Epithelial cell of esophagus (primary cell): ENCODE measurements around the gene ACOT7.
A peak's percentile ranks its signal among the peaks of the same experiment; 100 is the strongest.

Source experiments
- DNase-seq: peaks from one replicate; pipeline ENCODE4 v3.0.0; 2010; ENCODE audit warnings: low read depth
- H3K4me3 ChIP-seq: 2 replicates; pipeline ENCODE4 v1.5.1; 2011; ENCODE audit warnings: mild to moderate bottlenecking, low read length, control low read depth
- TF ChIP-seq, protein P1 (sequence below): IDR thresholded peaks from 2 replicates; pipeline ENCODE4 v1.5.1; 2011; ENCODE audit warnings: low read depth, mild to moderate bottlenecking, low read length, control low read depth, inconsistent platforms; ENCODE audit not compliant: insufficient read depth; ENCODE audit errors: missing control alignments

The ACOT7 gene

DNA sequence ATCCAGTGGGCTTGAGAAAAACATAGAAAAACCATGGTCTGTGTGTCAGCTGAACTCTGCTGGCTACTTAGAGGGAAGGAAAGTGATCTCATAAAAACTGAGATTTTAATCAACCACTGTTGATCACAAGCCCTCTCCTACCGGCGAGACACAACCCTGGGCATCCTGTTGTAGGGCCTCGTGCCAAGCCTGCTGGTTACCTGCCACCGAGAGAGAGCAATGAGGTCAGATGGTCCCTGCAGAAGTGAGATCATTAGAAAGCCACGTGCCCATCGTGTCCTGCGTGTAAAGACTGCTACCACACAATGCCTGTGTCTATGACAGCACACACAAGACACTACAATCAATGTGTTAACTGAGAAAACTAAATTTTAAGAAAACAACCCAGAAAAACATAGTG is 91.0 kb downstream of the ACOT7 start:
- H3K4me3 ChIP-seq = no peak overlapping the region
- TF ChIP-seq, protein P1, sequence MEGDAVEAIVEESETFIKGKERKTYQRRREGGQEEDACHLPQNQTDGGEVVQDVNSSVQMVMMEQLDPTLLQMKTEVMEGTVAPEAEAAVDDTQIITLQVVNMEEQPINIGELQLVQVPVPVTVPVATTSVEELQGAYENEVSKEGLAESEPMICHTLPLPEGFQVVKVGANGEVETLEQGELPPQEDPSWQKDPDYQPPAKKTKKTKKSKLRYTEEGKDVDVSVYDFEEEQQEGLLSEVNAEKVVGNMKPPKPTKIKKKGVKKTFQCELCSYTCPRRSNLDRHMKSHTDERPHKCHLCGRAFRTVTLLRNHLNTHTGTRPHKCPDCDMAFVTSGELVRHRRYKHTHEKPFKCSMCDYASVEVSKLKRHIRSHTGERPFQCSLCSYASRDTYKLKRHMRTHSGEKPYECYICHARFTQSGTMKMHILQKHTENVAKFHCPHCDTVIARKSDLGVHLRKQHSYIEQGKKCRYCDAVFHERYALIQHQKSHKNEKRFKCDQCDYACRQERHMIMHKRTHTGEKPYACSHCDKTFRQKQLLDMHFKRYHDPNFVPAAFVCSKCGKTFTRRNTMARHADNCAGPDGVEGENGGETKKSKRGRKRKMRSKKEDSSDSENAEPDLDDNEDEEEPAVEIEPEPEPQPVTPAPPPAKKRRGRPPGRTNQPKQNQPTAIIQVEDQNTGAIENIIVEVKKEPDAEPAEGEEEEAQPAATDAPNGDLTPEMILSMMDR = no peak
- no peak for DNase-seq

DNA sequence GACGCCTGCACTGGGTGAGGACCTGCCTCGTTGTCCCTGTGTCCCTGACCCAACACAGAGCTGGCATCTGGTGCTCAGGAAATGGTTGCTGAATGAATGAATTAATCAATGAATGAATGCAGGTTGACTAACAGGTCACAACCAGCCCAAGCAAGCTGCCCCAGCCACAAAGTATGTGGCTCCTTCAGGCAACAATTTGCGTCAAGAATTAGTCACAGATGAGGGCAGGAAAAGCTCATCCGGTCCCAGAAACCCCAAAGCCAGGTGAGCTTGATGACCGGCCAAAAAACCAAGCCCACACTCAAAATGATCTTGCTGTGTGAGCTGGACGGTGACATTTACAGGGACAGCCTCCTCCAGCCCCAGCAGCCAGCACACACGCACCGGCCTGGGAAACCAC is 92.0 kb downstream of the ACOT7 start:
- peak; percentile 92 for DNase-seq

DNA sequence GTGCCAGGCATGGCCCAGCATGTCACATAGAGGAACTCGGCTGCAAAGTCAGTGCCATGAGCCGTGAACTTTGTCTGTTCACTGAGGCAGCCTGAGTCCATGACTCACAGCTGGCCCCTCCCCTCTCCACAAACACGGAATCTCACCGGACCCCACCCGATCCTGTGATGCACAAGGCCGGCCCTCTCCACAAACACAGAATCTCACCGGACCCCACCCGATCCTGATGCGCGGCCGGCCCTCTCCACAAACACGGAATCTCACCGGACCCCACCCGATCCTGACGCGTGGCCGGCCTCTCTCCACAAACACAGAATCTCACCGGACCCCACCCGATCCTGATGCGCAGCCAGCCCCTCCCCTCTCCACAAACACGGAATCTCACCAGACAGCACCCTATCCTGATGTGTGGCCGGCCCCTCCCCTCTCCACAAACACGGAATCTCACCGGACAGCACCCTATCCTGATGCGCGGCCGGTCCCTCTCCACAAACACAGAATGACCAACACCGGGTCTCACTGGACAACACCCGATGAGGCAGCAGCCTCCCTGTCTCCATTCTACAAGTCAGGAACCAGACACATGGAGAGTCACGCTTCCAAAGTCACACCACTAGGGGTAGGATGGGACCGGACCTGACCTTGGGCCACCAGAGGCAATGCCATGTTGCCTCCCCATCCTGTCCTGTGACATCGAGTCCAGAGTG is 93.1 kb downstream of the ACOT7 start:
- no peak overlapping the region for H3K4me3 ChIP-seq
- TF ChIP-seq, protein P1 = no peak
- peak; percentile 80 for DNase-seq

More for the DNA sequence above, 92.0 kb downstream of the ACOT7 start:
- TF ChIP-seq, protein P1 = no peak
- H3K4me3 ChIP-seq = no peak overlapping the region

DNA sequence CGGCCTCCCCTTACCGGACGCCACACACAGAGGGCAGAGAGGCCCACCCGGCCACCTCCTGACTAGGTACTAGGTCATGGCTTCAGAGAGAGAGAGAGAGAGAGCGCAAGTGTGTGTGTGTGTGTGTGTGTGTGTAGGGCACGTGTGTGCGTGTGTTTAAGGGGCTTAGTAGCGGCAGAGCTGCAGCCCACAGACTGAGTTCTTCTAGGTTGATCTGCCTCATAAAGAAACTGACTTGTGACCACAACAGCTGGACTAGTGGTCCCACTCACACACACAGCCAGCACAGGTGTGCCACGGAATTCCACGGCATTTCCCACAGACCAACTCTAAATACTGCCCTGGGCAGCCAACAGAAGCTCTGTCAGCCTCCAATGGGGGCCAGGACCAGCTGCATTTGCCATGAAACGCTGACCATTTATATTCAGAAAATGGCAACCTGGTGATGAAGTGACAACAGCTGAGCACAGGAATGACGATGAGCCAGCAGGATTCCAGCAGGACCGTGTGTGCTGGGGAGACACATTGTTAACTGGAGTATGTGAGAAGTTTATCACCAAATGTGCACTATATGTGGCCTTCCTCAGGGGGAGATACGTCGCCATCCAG is 93.9 kb downstream of the ACOT7 start:
- no peak overlapping the region for H3K4me3 ChIP-seq
- TF ChIP-seq, protein P1 = no peak
- DNase-seq = no peak

DNA sequence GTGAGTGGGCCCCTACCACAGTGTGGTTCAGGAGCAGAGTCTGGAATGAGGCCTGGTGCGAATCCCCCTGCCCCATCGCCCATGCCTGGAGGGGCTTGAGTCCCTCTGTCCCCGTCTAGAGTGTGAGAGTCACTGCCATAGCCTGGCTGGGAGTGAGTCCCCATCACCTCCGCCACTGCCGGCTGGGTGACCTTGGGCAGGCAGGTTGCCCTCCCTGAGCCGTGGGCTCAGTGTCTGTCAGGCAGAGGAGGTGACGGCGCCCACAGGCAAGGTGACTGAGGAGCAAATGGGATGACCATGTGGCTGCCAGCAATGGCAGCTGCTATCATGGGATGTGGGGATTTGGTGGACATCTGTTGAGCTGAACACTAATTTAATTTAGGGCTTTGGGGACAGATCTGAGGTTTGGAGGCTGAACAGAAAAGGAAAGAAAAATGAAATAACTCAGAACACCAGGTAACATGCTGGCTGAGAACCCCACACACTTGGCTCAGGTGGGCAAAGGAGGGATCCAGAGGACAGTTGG is 94.6 kb downstream of the ACOT7 start:
- DNase-seq = no peak
- TF ChIP-seq, protein P1 = no peak
- no peak overlapping the region for H3K4me3 ChIP-seq

DNA sequence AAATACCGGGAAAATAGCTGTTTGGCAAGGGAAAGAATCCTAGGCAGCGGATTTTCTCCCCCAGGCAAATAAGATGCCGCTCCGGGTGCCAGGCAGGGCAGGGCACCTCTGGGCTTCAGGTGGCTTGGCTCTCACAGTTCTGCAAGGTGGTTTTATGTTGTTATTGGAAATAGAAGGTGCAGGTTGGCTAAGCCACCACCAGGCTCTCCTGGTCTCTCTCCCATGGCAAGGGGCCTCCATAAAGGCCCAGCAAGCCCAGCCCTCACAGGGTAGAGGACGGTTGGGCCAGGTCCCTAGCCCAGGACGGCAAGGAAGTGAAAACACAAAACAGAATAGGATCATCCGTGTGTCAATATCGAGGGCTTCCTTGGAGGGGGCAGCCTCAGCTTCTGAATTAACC is 95.0 kb downstream of the ACOT7 start:
- no peak overlapping the region for H3K4me3 ChIP-seq
- TF ChIP-seq, protein P1 = no peak
- DNase-seq = no peak
